SU-DHL-6 (cell line): ENCODE measurements around the gene LHX3.

ENCODE experiments used
- H2AFZ ChIP-seq: fragments of 200-600 bp; sonication (generic); 2 replicates; pipeline ENCODE4 v1.6.1; 2014; ENCODE audit warnings: low read depth, mild to moderate bottlenecking, moderate library complexity, mixed read lengths, antibody characterized with exemption, low read length; ENCODE audit not compliant: severe bottlenecking
- H3F3A ChIP-seq: fragments of 200-600 bp; shearing (Covaris generic); 2 replicates; pipeline ENCODE4 v1.6.0; 2016; ENCODE audit warnings: antibody characterized with exemption, mild to moderate bottlenecking; ENCODE audit not compliant: insufficient read depth
- H3K27ac ChIP-seq: fragments of 200-600 bp; sonication (generic); 2 replicates; pipeline ENCODE4 v1.5.1; 2016; ENCODE audit warnings: low read depth, mild to moderate bottlenecking, low read length, moderate library complexity, mixed read lengths
- H3K27me3 ChIP-seq: fragments of 200-600 bp; sonication (generic), shearing (Covaris generic); 2 replicates; pipeline ENCODE4 v1.6.0; 2014; ENCODE audit warnings: mild to moderate bottlenecking, low read length
- H3K36me3 ChIP-seq: fragments of 200-600 bp; sonication (generic); 2 replicates; pipeline ENCODE4 v1.6.1; 2014; ENCODE audit warnings: mild to moderate bottlenecking, low read length, mixed read lengths
- H3K4me2 ChIP-seq: fragments of 300-600, 200-600 bp; shearing (Covaris generic), sonication (generic); 2 replicates; pipeline ENCODE4 v1.6.0; 2014; ENCODE audit warnings: low read length, low read depth, mild to moderate bottlenecking; ENCODE audit not compliant: poor library complexity, severe bottlenecking
- H3K4me3 ChIP-seq: fragments of 200-600 bp; sonication (generic); 2 replicates; pipeline ENCODE4 v1.5.1; 2014; ENCODE audit warnings: antibody characterized with exemption, low read length, mild to moderate bottlenecking, mixed read lengths; ENCODE audit not compliant: insufficient read depth, poor library complexity, severe bottlenecking
- H3K79me2 ChIP-seq: fragments of 200-600 bp; sonication (generic); 2 replicates; pipeline ENCODE4 v1.6.1; 2014; ENCODE audit warnings: mild to moderate bottlenecking, low read length, moderate library complexity; ENCODE audit not compliant: insufficient read depth
- H3K9ac ChIP-seq: fragments of 200-600 bp; sonication (generic); 2 replicates; pipeline ENCODE4 v1.7.0; 2014; ENCODE audit warnings: mild to moderate bottlenecking, low read length
- H3K9me2 ChIP-seq: fragments of 200-600 bp; sonication (generic); replicated peaks from 2 replicates; pipeline ENCODE4 v1.6.1; 2014; ENCODE audit warnings: low read length; ENCODE audit not compliant: insufficient read depth
- H3K9me3 ChIP-seq: fragments of 200-600 bp; sonication (generic); 2 replicates; pipeline ENCODE4 v1.6.1; 2014; ENCODE audit warnings: low read length, mixed read lengths; ENCODE audit not compliant: insufficient read depth
- H4K20me1 ChIP-seq: fragments of 200-600 bp; sonication (generic); 2 replicates; pipeline ENCODE4 v1.6.1; 2014; ENCODE audit warnings: low read depth, mild to moderate bottlenecking, antibody characterized with exemption, low read length, moderate library complexity, mixed read lengths
- EZH2phosphoT487 ChIP-seq: fragments of 200-600 bp; sonication (generic), shearing (Covaris generic); conservative IDR thresholded peaks from 2 replicates; pipeline ENCODE4 v1.6.1; 2018; ENCODE audit warnings: mild to moderate bottlenecking, antibody characterized with exemption, low read length, moderate library complexity, mixed read lengths
- TF ChIP-seq, protein P1 (sequence below): fragments of 200-600 bp; sonication (generic); IDR thresholded peaks from one replicate; pipeline ENCODE4 v1.5.1; 2017; ENCODE audit warnings: antibody characterized with exemption, mild to moderate bottlenecking, low read length, moderate library complexity; ENCODE audit not compliant: insufficient read depth, poor library complexity, severe bottlenecking

The LHX3 gene

DNA sequence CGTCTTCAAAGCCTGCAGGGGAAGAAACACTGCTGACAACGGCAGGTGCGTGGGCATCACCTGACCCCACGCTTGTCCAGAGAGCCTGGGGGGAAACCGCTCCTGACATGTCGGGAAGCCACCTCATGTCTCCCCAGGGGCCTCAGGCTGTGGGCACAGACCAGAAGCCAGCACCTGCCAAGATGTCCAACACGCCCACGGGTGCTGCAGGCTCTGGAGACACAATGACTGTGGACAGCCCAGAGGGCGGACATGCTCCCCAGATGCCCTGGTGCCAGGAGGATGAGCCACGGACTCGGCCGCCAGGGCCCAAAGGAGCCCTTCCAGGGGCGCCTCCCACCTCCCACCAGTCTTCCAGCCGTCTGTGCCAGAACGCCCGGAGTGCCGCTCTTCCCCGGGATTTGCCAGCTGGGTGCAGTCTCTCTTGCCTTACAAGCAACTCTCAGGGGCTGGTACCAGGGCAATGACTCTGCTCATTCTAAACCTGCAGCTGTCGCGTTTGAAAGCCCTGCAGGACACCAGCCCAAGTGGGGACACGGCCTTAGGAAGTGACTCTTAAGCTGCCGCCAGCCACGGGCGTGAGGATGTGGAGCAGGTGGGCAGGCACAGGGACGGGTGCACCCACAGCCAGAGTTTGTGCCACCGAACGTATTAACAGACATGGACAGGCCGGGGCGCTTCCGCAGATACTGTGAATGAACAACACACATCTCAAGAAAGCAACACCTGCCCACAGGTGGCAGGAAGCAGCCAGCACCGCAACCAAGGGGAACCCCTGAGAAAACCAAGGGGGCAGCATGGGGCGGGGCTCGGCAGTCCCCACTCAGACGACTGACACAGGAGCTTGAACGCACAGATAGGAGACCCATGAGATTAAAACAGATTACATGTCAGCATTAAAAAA lies 6.8 kb upstream of the LHX3 start:
- peak overlapping the region; percentile 74 for H3K27ac ChIP-seq
- H3F3A ChIP-seq = peaks cover 8% of the 10 kb centered on the region; the same call in 1 of the 2 replicates
- H3K4me3 ChIP-seq = no peak overlapping the region
- TF ChIP-seq, protein P1, sequence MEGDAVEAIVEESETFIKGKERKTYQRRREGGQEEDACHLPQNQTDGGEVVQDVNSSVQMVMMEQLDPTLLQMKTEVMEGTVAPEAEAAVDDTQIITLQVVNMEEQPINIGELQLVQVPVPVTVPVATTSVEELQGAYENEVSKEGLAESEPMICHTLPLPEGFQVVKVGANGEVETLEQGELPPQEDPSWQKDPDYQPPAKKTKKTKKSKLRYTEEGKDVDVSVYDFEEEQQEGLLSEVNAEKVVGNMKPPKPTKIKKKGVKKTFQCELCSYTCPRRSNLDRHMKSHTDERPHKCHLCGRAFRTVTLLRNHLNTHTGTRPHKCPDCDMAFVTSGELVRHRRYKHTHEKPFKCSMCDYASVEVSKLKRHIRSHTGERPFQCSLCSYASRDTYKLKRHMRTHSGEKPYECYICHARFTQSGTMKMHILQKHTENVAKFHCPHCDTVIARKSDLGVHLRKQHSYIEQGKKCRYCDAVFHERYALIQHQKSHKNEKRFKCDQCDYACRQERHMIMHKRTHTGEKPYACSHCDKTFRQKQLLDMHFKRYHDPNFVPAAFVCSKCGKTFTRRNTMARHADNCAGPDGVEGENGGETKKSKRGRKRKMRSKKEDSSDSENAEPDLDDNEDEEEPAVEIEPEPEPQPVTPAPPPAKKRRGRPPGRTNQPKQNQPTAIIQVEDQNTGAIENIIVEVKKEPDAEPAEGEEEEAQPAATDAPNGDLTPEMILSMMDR = no peak
- TF ChIP-seq EZH2phosphoT487 = no peak
- H4K20me1 ChIP-seq = no peaks in the 10 kb centered on the region; the same call in 1 of the 2 replicates
- peaks cover 22% of the 10 kb centered on the region for H3K36me3 ChIP-seq
- peak overlapping the region; percentile 23; the same call in 1 of the 2 replicates for H3K9ac ChIP-seq
- no peaks in the 10 kb centered on the region for H3K79me2 ChIP-seq
- no peaks in the 10 kb centered on the region for H3K27me3 ChIP-seq
- H3K4me2 ChIP-seq = peak overlapping the region; percentile 18
- no peaks in the 10 kb centered on the region for H3K9me3 ChIP-seq
- H2AFZ ChIP-seq = no peak overlapping the region
- no peaks in the 10 kb centered on the region for H3K9me2 ChIP-seq

GRCh38 chr9:136211006-136211405 lies 6.1 kb upstream of the LHX3 start:
- no peak for TF ChIP-seq EZH2phosphoT487
- TF ChIP-seq, protein P1 = no peak
- Histone ChIP-seq H3K9ac (no peak overlapping the region), H3K36me3 (peaks cover 22% of the 10 kb centered on the region), H4K20me1 (peaks cover 3% of the 10 kb centered on the region; the same call in 1 of the 2 replicates), H3K9me2 (no peaks in the 10 kb centered on the region), H3K79me2 (no peaks in the 10 kb centered on the region), H3K27me3 (no peaks in the 10 kb centered on the region), H3K4me2 (no peak overlapping the region), H3K9me3 (no peaks in the 10 kb centered on the region), H3K27ac (no peak overlapping the region), H2AFZ (no peak overlapping the region), H3K4me3 (no peak overlapping the region), H3F3A (peaks cover 11% of the 10 kb centered on the region; the same call in 1 of the 2 replicates)

GRCh38 chr9:136210276-136210675 lies 5.3 kb upstream of the LHX3 start:
- Histone ChIP-seq H3K27ac (no peak overlapping the region), H3K9me2 (no peaks in the 10 kb centered on the region), H4K20me1 (peaks cover 7% of the 10 kb centered on the region; the same call in 1 of the 2 replicates), H3K79me2 (no peaks in the 10 kb centered on the region), H3K36me3 (peaks cover 20% of the 10 kb centered on the region), H3K9me3 (no peaks in the 10 kb centered on the region), H3K27me3 (no peaks in the 10 kb centered on the region), H3K4me2 (no peak overlapping the region), H3K9ac (no peak overlapping the region), H3K4me3 (no peak overlapping the region), H3F3A (peaks cover 11% of the 10 kb centered on the region; the same call in 1 of the 2 replicates), H2AFZ (no peak overlapping the region)
- TF ChIP-seq, protein P1 = no peak
- TF ChIP-seq EZH2phosphoT487 = no peak
